Fibroblast of peridontal ligament (primary cell): ENCODE results near the gene CCDC92B.

Experiments
- DNase-seq: peaks from one replicate; pipeline ENCODE4 v3.0.0-alpha.2; 2010; ENCODE audit errors: extremely low read depth

Gene CCDC92B

GRCh38 chr17:2778489-2778888 is 29.0 kb upstream of the CCDC92B start:
- DNase-seq: no peak

GRCh38 chr17:2777242-2777867 is 27.9 kb upstream of the CCDC92B start:
- DNase-seq: no peak

GRCh38 chr17:2776589-2777241 is 27.3 kb upstream of the CCDC92B start:
- DNase-seq: no peak

- DNase-seq: no peak
Observed at GRCh38 chr17:2775206-2775605, 25.8 kb upstream of the CCDC92B start.

GRCh38 chr17:2770129-2770528 is 20.7 kb upstream of the CCDC92B start:
- no peak for DNase-seq

- no peak for DNase-seq
Observed at GRCh38 chr17:2758870-2759269, 9.4 kb upstream of the CCDC92B start.

- DNase-seq: no peak
Observed at GRCh38 chr17:2755891-2756724, 6.7 kb upstream of the CCDC92B start.

GRCh38 chr17:2751491-2751890 is 2.0 kb upstream of the CCDC92B start:
- no peak for DNase-seq

- no peak for DNase-seq
Observed at GRCh38 chr17:2750721-2751120, 1.3 kb upstream of the CCDC92B start.

GRCh38 chr17:2749784-2750181 is 331 bp upstream of the CCDC92B start:
- DNase-seq: peak; percentile 45

GRCh38 chr17:2745317-2746037 is 4.0 kb downstream of the CCDC92B start:
- DNase-seq: no peak

- DNase-seq: no peak
Observed at GRCh38 chr17:2737693-2738092, 11.8 kb downstream of the CCDC92B start.

- DNase-seq: no peak
Observed at GRCh38 chr17:2736956-2737355, 12.5 kb downstream of the CCDC92B start.

- DNase-seq: no peak
Observed at GRCh38 chr17:2735896-2736295, 13.6 kb downstream of the CCDC92B start.

GRCh38 chr17:2734939-2735338 is 14.5 kb downstream of the CCDC92B start:
- DNase-seq: no peak

- no peak for DNase-seq
Observed at GRCh38 chr17:2731807-2732206, 17.6 kb downstream of the CCDC92B start.

- DNase-seq: no peak
Observed at GRCh38 chr17:2730764-2731353, 18.6 kb downstream of the CCDC92B start.

GRCh38 chr17:2724784-2725164 is 24.7 kb downstream of the CCDC92B start:
- DNase-seq: no peak

- DNase-seq: no peak
Observed at GRCh38 chr17:2723997-2724783, 25.3 kb downstream of the CCDC92B start.

GRCh38 chr17:2723505-2723996 is 25.9 kb downstream of the CCDC92B start:
- DNase-seq: no peak

GRCh38 chr17:2722611-2723010 is 26.8 kb downstream of the CCDC92B start:
- DNase-seq: no peak
